Kidney (tissue), 14 donors: ENCODE data around the gene HECTD4. TPM values are rescaled to one million over a fixed set of nuclear protein-coding genes. Genes with fewer than 3 reads are reported as not detected.
A peak's percentile ranks its signal among the peaks of the same experiment; 100 is the strongest.

Source experiments
- DNase-seq, 5 donors: peaks; one replicate each; pipeline ENCODE4 v3.0.0-alpha.2; 2013 to 2020
- FAIRE-seq: peaks from 2 replicates; lab custom pipeline; 2012; peaks lifted over from hg19 to GRCh38; lab: Jason Lieb, UNC
- H3K27ac ChIP-seq, 2 donors: one replicate each; pipeline ENCODE4 v1.7.0; 2013; ENCODE audit warnings: low read depth in 2 of 2, low read length in 2 of 2, inconsistent platforms in 1 of 2
- H3K27me3 ChIP-seq: one replicate; pipeline ENCODE4 v1.7.1; 2013; ENCODE audit warnings: low read length, inconsistent platforms; ENCODE audit not compliant: control insufficient read depth, insufficient read depth
- H3K36me3 ChIP-seq, 3 donors: one replicate each; pipeline versions ENCODE4 v1.7.0 to v1.7.1; 2013; ENCODE audit warnings: low read length in 3 of 3, control low read depth in 1 of 3, inconsistent platforms in 1 of 3; ENCODE audit not compliant: insufficient read depth in 3 of 3, control insufficient read depth in 2 of 3
- H3K4me1 ChIP-seq, 3 donors: one replicate each; pipeline versions ENCODE4 v1.7.0 to v1.7.1; 2013; ENCODE audit warnings: low read length in 3 of 3, inconsistent platforms in 1 of 3, low read depth in 1 of 3; ENCODE audit not compliant: control insufficient read depth in 2 of 3, insufficient read depth in 2 of 3
- H3K4me3 ChIP-seq, 3 donors: one replicate each; pipeline versions ENCODE4 v1.7.0 to v1.8.1; 2013; ENCODE audit warnings: low read length in 3 of 3, control low read depth in 1 of 3, inconsistent platforms in 1 of 3
- H3K9ac ChIP-seq, 3 donors: one replicate each; pipeline versions ENCODE4 v1.7.0 to v1.7.1; 2013; ENCODE audit warnings: low read length in 3 of 3, control low read depth in 1 of 3, inconsistent platforms in 1 of 3
- H3K9me3 ChIP-seq, 3 donors: one replicate each; pipeline versions ENCODE4 v1.7.0 to v1.7.1; 2013; ENCODE audit warnings: low read length in 3 of 3, control low read depth in 1 of 3, inconsistent platforms in 1 of 3; ENCODE audit not compliant: control insufficient read depth in 2 of 3, insufficient read depth in 1 of 3
- CTCF ChIP-seq: IDR thresholded peaks from 3 replicates; pipeline ENCODE4 v1.5.1; 2012; ENCODE audit warnings: mild to moderate bottlenecking, moderate library complexity, borderline replicate concordance; ENCODE audit not compliant: insufficient read depth; ENCODE audit errors: extremely low read depth
- intact Hi-C: fragments of 100-400 bp; cut with DNase I; formaldehyde crosslinking; loops from one replicate; pipeline ENCODE4 v1.11.1; 2022
- polyA plus RNA-seq: library from polyadenylated mRNA; stranded (reverse); fragments of 350-450 nt; fragmentation: Illumina TruSeq; extraction: RNeasy Lipid Tissue Mini Kit (QIAGEN cat#74804); gene quantifications from one replicate; pipeline ENCODE4 v1.2.3, GENCODE V29; 2014; ENCODE audit warnings: low read depth, low replicate concordance; ENCODE audit not compliant: insufficient read depth
- total RNA-seq: library from RNA; stranded (reverse); fragmentation: NEBNext Ultra II Directional; extraction: Animal tissue kit (Norgen Biotek cat#: 25700); gene quantifications from one replicate; pipeline ENCODE4 v1.2.1, GENCODE V29; 2021
- donor health status: control.
- donor health status: control.
- donor health status: control.
- donor health status: control.
- donor health status: control.
- donor health status: DM: yes; HTN: yes; CAD: no.
- donor health status: Normal renal cell carcinoma (clear cell type).

The HECTD4 gene
- total and polyA plus RNA-seq, 2 donors from 2014 or later: 15.6 to 53.1 TPM

- no peaks in the 10 kb centered on the region for H3K27me3 ChIP-seq
- no peak for TF ChIP-seq CTCF
- no peaks in the 10 kb centered on the region for H3K4me1 ChIP-seq
- DNase-seq (no peak), FAIRE-seq (no peak)
- intact Hi-C loops: no loop called here
- H3K4me3 ChIP-seq: no peak overlapping the region
- H3K36me3 ChIP-seq: peaks cover 2 to 10% (median 3%) of the 10 kb centered on the region in 3 donors
- no peak overlapping the region for H3K9ac ChIP-seq
- H3K9me3 ChIP-seq: no peaks in the 10 kb centered on the region
- H3K27ac ChIP-seq: no peak overlapping the region
These were observed 215.2 kb downstream of the HECTD4 start for GRCh38 chr12:112167031-112167461.

GRCh38 chr12:112166051-112167015 is 215.9 kb downstream of the HECTD4 start:
- intact Hi-C loops: no loop called here
- peaks cover 2 to 12% (median 3%) of the 10 kb centered on the region in 3 donors for H3K36me3 ChIP-seq
- FAIRE-seq (no peak), DNase-seq (peak in 1 of 5 donors; percentile 6)
- H3K4me1 ChIP-seq: no peaks in the 10 kb centered on the region
- H3K27me3 ChIP-seq: no peaks in the 10 kb centered on the region
- TF ChIP-seq CTCF: no peak
- H3K9ac ChIP-seq: no peak overlapping the region
- H3K9me3 ChIP-seq: no peaks in the 10 kb centered on the region
- no peak overlapping the region for H3K4me3 ChIP-seq
- no peak overlapping the region for H3K27ac ChIP-seq

- no peak for TF ChIP-seq CTCF
- intact Hi-C loops: no loop called here
- peaks cover 2 to 10% (median 3%) of the 10 kb centered on the region in 3 donors for H3K36me3 ChIP-seq
These were observed 216.6 kb downstream of the HECTD4 start for GRCh38 chr12:112165624-112166023.

More at GRCh38 chr12:112165624-112166023, 216.6 kb downstream of the HECTD4 start:
- Histone ChIP-seq H3K4me3 (no peak overlapping the region), H3K27me3 (no peaks in the 10 kb centered on the region), H3K4me1 (no peaks in the 10 kb centered on the region), H3K9me3 (no peaks in the 10 kb centered on the region), H3K9ac (no peak overlapping the region), H3K27ac (no peak overlapping the region)
- DNase-seq (peak in 1 of 5 donors; percentile 24), FAIRE-seq (no peak)
